GM18870 (cell line): ENCODE data around the gene COX7B2.

Source experiments
- ATAC-seq: cut with Tn5 transposase; IDR thresholded peaks from one replicate; pipeline ENCODE4 v1.9.1; 2021; ENCODE audit warnings: moderate library complexity; ENCODE audit not compliant: unreplicated experiment

The COX7B2 gene

GRCh38 chr4:46730075-46730474, 179.0 kb downstream of the COX7B2 start:
- no peak for ATAC-seq

GRCh38 chr4:46720055-46720454, 189.0 kb downstream of the COX7B2 start:
- no peak for ATAC-seq

- no peak for ATAC-seq
These were observed 191.1 kb downstream of the COX7B2 start for GRCh38 chr4:46717950-46718349.

GRCh38 chr4:46715468-46715867, 193.6 kb downstream of the COX7B2 start:
- no peak for ATAC-seq

GRCh38 chr4:46698891-46699290, 210.2 kb downstream of the COX7B2 start:
- ATAC-seq, result no peak
